Hepatocyte (in vitro differentiated cells): Measurements from ENCODE around the gene TMPRSS4. TPM values are rescaled to one million over a fixed set of nuclear protein-coding genes. Genes with fewer than 3 reads are reported as not detected.
A peak's percentile ranks its signal among the peaks of the same experiment; 100 is the strongest.

Experiments
- DNase-seq: peaks from one replicate; pipeline ENCODE4 v3.0.0-alpha.2; 2016; ENCODE audit warnings: low spot score
- H2AFZ ChIP-seq: fragments of 200-600 bp; sonication (generic); 2 replicates; pipeline ENCODE4 v1.6.0; 2016; ENCODE audit warnings: antibody characterized with exemption, mild to moderate bottlenecking
- H3K27ac ChIP-seq: fragments of 200-600 bp; sonication (generic); 2 replicates; pipeline ENCODE4 v1.5.1; 2016; ENCODE audit warnings: mild to moderate bottlenecking
- H3K27me3 ChIP-seq: fragments of 200-600 bp; sonication (generic); 2 replicates; pipeline ENCODE4 v1.6.1; 2016
- H3K36me3 ChIP-seq: fragments of 200-600 bp; sonication (generic); replicated peaks from 2 replicates; pipeline ENCODE4 v1.5.1; 2016; ENCODE audit warnings: low read depth; ENCODE audit not compliant: insufficient read depth
- H3K4me1 ChIP-seq: fragments of 200-600 bp; sonication (generic); 2 replicates; pipeline ENCODE4 v1.5.1; 2016; ENCODE audit warnings: mild to moderate bottlenecking, moderate library complexity; ENCODE audit not compliant: insufficient read depth
- H3K4me2 ChIP-seq: fragments of 200-600 bp; sonication (generic); 2 replicates; pipeline ENCODE4 v1.6.0; 2016
- H3K4me3 ChIP-seq: fragments of 200-600 bp; sonication (generic); 2 replicates; pipeline ENCODE4 v1.5.1; 2016; ENCODE audit warnings: mild to moderate bottlenecking
- H3K79me2 ChIP-seq: fragments of 200-600 bp; sonication (generic); 2 replicates; pipeline ENCODE4 v1.6.0; 2017; ENCODE audit warnings: mild to moderate bottlenecking
- H3K9me2 ChIP-seq: fragments of 200-600 bp; sonication (generic); replicated peaks from 2 replicates; pipeline ENCODE4 v1.6.0; 2017; ENCODE audit warnings: mild to moderate bottlenecking; ENCODE audit not compliant: insufficient read depth
- H3K9me3 ChIP-seq: fragments of 200-600 bp; sonication (generic); 2 replicates; pipeline ENCODE4 v1.5.1; 2016; ENCODE audit warnings: low read depth, mild to moderate bottlenecking
- H4K20me1 ChIP-seq: fragments of 200-600 bp; sonication (generic); 2 replicates; pipeline ENCODE4 v1.6.0; 2016; ENCODE audit warnings: mild to moderate bottlenecking; ENCODE audit not compliant: insufficient read depth, poor library complexity, severe bottlenecking
- EZH2 ChIP-seq: fragments of 200-600 bp; sonication (generic); IDR thresholded peaks from 2 replicates; pipeline ENCODE4 v1.6.1; 2016; ENCODE audit warnings: antibody characterized with exemption, mild to moderate bottlenecking, borderline replicate concordance
- EZH2phosphoT487 ChIP-seq: fragments of 200-600 bp; sonication (generic); IDR thresholded peaks from one replicate; pipeline ENCODE4 v1.6.1; 2018; ENCODE audit warnings: antibody characterized with exemption, mild to moderate bottlenecking, low read depth, moderate library complexity; ENCODE audit not compliant: unreplicated experiment, severe bottlenecking
- WGBS: methylation state at CpG from one replicate; pipeline ENCODE4 v1.1.6; 2016; ENCODE audit warnings: low lambda C conversion rate; ENCODE audit errors: missing lambda C conversion rate; 5-methylcytosine and 5-hydroxymethylcytosine counted together
- polyA plus RNA-seq: library from polyadenylated mRNA; unstranded; fragments of >200 nt; fragmentation: Nextera tagmentation; extraction: Ambion mirVana; gene quantifications from 2 replicates; pipeline ENCODE4 v1.2.1, GENCODE V29; 2016
- total RNA-seq: library from RNA; depleted of rRNA; stranded (reverse); fragments of >200 nt; gene quantifications from 2 replicates; pipeline ENCODE4 v1.2.3, GENCODE V29; 2014
- TF ChIP-seq, protein P1 (sequence below): fragments of 200-600 bp; sonication (generic); IDR thresholded peaks from 2 replicates; pipeline ENCODE4 v1.5.1; 2016; ENCODE audit warnings: antibody characterized with exemption, mild to moderate bottlenecking; ENCODE audit not compliant: poor library complexity

The TMPRSS4 gene
- total and polyA plus RNA-seq, 2 experiments from 2014 or later, result 10.9 to 16.2 TPM

GRCh38 chr11:118073554-118073953 is 3.3 kb upstream of the TMPRSS4 start:
- Histone ChIP-seq H3K4me2 (no peak overlapping the region), H3K79me2 (no peaks in the 10 kb centered on the region), H3K9me3 (no peaks in the 10 kb centered on the region), H3K4me1 (peaks cover 13% of the 10 kb centered on the region), H3K27me3 (no peaks in the 10 kb centered on the region), H3K4me3 (no peak overlapping the region), H2AFZ (no peak overlapping the region), H3K27ac (no peak overlapping the region), H4K20me1 (no peaks in the 10 kb centered on the region), H3K36me3 (no peaks in the 10 kb centered on the region), H3K9me2 (no peaks in the 10 kb centered on the region)
- TF ChIP-seq, protein P1, sequence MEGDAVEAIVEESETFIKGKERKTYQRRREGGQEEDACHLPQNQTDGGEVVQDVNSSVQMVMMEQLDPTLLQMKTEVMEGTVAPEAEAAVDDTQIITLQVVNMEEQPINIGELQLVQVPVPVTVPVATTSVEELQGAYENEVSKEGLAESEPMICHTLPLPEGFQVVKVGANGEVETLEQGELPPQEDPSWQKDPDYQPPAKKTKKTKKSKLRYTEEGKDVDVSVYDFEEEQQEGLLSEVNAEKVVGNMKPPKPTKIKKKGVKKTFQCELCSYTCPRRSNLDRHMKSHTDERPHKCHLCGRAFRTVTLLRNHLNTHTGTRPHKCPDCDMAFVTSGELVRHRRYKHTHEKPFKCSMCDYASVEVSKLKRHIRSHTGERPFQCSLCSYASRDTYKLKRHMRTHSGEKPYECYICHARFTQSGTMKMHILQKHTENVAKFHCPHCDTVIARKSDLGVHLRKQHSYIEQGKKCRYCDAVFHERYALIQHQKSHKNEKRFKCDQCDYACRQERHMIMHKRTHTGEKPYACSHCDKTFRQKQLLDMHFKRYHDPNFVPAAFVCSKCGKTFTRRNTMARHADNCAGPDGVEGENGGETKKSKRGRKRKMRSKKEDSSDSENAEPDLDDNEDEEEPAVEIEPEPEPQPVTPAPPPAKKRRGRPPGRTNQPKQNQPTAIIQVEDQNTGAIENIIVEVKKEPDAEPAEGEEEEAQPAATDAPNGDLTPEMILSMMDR, result no peak
- DNase-seq, result no peak
- 85% methylated on average over 9 of the region's 9 CpGs for WGBS

GRCh38 chr11:118074091-118074685 is 2.7 kb upstream of the TMPRSS4 start:
- H2AFZ ChIP-seq, result no peak overlapping the region
- no peak overlapping the region for H3K4me3 ChIP-seq
- H4K20me1 ChIP-seq, result no peaks in the 10 kb centered on the region
- DNase-seq, result no peak
- WGBS, result 86% methylated on average over 11 of the region's 11 CpGs
- no peak overlapping the region for H3K4me2 ChIP-seq
- no peak for TF ChIP-seq EZH2phosphoT487
- TF ChIP-seq EZH2, result no peak
- TF ChIP-seq, protein P1, result no peak
- no peaks in the 10 kb centered on the region for H3K9me3 ChIP-seq
- H3K9me2 ChIP-seq, result no peaks in the 10 kb centered on the region
- no peaks in the 10 kb centered on the region for H3K79me2 ChIP-seq
- H3K36me3 ChIP-seq, result no peaks in the 10 kb centered on the region
- H3K4me1 ChIP-seq, result peaks cover 18% of the 10 kb centered on the region
- H3K27ac ChIP-seq, result no peak overlapping the region
- no peaks in the 10 kb centered on the region for H3K27me3 ChIP-seq

DNA sequence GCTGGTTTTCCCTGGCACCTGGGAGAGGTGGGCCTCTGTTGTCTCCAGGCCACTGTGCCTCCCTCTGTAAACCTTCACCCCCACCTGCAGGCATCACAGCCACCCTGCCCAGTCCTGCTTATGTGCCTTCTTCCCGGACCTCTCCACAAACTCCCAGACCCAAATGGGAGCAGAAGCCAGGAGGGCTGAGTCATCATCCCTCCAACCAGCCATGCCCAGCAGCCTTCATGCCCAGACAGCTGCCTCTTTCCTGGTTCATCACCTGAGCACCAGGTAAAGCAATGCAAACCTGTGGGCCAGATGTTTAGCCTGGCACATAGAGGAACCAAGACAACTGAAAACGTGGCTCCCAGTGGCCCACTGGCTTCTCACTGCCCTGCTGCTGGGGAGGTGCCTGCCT is 2.1 kb upstream of the TMPRSS4 start:
- H3K4me1 ChIP-seq, result peaks cover 18% of the 10 kb centered on the region
- TF ChIP-seq EZH2 (no peak), EZH2phosphoT487 (no peak)
- TF ChIP-seq, protein P1, result no peak
- no peaks in the 10 kb centered on the region for H4K20me1 ChIP-seq
- no peaks in the 10 kb centered on the region for H3K9me2 ChIP-seq
- no peak overlapping the region for H3K27ac ChIP-seq
- H3K27me3 ChIP-seq, result no peaks in the 10 kb centered on the region
- H3K36me3 ChIP-seq, result no peaks in the 10 kb centered on the region
- no peak overlapping the region for H3K4me3 ChIP-seq
- no peak overlapping the region for H2AFZ ChIP-seq
- DNase-seq, result no peak
- H3K4me2 ChIP-seq, result no peak overlapping the region
- H3K9me3 ChIP-seq, result no peaks in the 10 kb centered on the region
- WGBS, result 64% methylated on average over 2 of the region's 2 CpGs
- H3K79me2 ChIP-seq, result no peaks in the 10 kb centered on the region

- no peaks in the 10 kb centered on the region for H3K79me2 ChIP-seq
Measured at GRCh38 chr11:118078911-118079411, 2.1 kb downstream of the TMPRSS4 start.

More at GRCh38 chr11:118078911-118079411, 2.1 kb downstream of the TMPRSS4 start:
- Histone ChIP-seq H3K27ac (peak overlapping the region; percentile 51), H3K27me3 (peaks cover 2% of the 10 kb centered on the region), H2AFZ (no peak overlapping the region), H3K9me3 (no peaks in the 10 kb centered on the region), H3K4me2 (peak overlapping the region; percentile 32), H3K4me1 (peaks cover 26% of the 10 kb centered on the region), H3K4me3 (no peak overlapping the region), H3K9me2 (no peaks in the 10 kb centered on the region), H4K20me1 (no peaks in the 10 kb centered on the region), H3K36me3 (no peaks in the 10 kb centered on the region)
- TF ChIP-seq, protein P1, result no peak
- TF ChIP-seq EZH2phosphoT487 (no peak), EZH2 (no peak)
- no peak for DNase-seq
- 74% methylated on average over 5 of the region's 5 CpGs for whole genome bisulfite sequencing
